Measurements from ENCODE around the gene SYPL1.

Gene SYPL1

GRCh38 chr7:106076537-106076936 lies 35.6 kb downstream of the SYPL1 start:
- TF ChIP-seq ZFX (IDR thresholded peaks at IDR 0.05; ENCODE audit: borderline replicate concordance) (no peak), CTCF (IDR thresholded peaks at IDR 0.05) (no peak)
- no peak overlapping the region for H3K27ac ChIP-seq

- no peak for TF ChIP-seq ZFX (IDR thresholded peaks at IDR 0.05; ENCODE audit: borderline replicate concordance)
- TF ChIP-seq CTCF (IDR thresholded peaks at IDR 0.05), result no peak
- no peak overlapping the region for H3K27ac ChIP-seq
These were observed 36.2 kb downstream of the SYPL1 start for GRCh38 chr7:106075937-106076336.

GRCh38 chr7:106074257-106074656 lies 37.9 kb downstream of the SYPL1 start:
- no peak overlapping the region for H3K27ac ChIP-seq
- TF ChIP-seq ZFX (IDR thresholded peaks at IDR 0.05; ENCODE audit: borderline replicate concordance), result no peak

- TF ChIP-seq CTCF (IDR thresholded peaks at IDR 0.05) (no peak), ZFX (IDR thresholded peaks at IDR 0.05; ENCODE audit: borderline replicate concordance) (no peak)
These were observed 38.4 kb downstream of the SYPL1 start for GRCh38 chr7:106073701-106074100.

GRCh38 chr7:106072715-106073091 lies 39.4 kb downstream of the SYPL1 start:
- H3K27ac ChIP-seq, result no peak overlapping the region
- TF ChIP-seq CTCF (IDR thresholded peaks at IDR 0.05), result no peak
- no peak for TF ChIP-seq ZFX (IDR thresholded peaks at IDR 0.05; ENCODE audit: borderline replicate concordance)

More at GRCh38 chr7:106073701-106074100, 38.4 kb downstream of the SYPL1 start:
- H3K27ac ChIP-seq, result no peak overlapping the region

- TF ChIP-seq CTCF (IDR thresholded peaks at IDR 0.05) (no peak), ZFX (IDR thresholded peaks at IDR 0.05; ENCODE audit: borderline replicate concordance) (no peak)
- no peak overlapping the region; the same call in 1 of the 2 replicates for H3K27ac ChIP-seq
These were observed 40.0 kb downstream of the SYPL1 start for GRCh38 chr7:106071999-106072714.

GRCh38 chr7:106071356-106071998 lies 40.6 kb downstream of the SYPL1 start:
- H3K27ac ChIP-seq, result no peak overlapping the region; the same call in 1 of the 2 replicates
- TF ChIP-seq CTCF (IDR thresholded peaks at IDR 0.05) (no peak), ZFX (IDR thresholded peaks at IDR 0.05; ENCODE audit: borderline replicate concordance) (no peak)
